ENCODE data around the gene F2RL2.

The F2RL2 gene, protein sequence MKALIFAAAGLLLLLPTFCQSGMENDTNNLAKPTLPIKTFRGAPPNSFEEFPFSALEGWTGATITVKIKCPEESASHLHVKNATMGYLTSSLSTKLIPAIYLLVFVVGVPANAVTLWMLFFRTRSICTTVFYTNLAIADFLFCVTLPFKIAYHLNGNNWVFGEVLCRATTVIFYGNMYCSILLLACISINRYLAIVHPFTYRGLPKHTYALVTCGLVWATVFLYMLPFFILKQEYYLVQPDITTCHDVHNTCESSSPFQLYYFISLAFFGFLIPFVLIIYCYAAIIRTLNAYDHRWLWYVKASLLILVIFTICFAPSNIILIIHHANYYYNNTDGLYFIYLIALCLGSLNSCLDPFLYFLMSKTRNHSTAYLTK

DNA sequence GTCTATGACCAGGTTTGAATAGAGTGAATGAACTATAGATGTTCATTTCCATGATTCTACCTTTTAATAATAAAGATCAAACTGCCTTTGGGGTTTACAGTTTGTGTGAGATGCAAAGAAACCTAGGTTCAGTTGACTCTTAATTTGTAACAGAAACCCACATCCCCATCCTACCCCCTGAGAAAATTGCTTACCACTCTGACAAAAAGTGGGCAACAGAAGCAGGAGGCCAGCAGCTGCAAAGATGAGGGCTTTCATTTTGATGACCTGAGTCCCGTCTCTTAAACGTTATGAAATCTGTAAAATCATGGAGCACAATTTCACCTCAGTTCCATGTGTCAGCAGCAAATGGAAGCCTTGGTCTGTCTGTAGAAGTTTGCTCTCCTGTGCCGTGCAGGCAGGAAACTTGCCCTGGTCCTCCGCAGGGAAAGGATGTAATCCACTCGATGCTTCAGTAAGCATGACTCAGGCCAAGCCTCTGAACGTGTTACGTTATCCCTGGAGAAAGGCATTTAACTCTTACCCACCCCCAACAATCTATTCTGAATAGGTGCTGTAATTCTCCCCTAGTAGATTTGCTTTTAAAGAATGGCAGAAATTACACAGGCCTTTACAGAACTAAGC, at the start of gene F2RL2:
Gene F2RL2 (minus strand): TSS at position 431 of the 624 bp plus-strand sequence. CDS start 173 bp downstream, at position 258.
- peak in 4 of 51 donors; percentile 7 to 34 (median 12) for DNase-seq

GRCh38 chr5:76672242-76672641, 49.0 kb upstream of the F2RL2 start:
- DNase-seq: no peak

- no peak for DNase-seq
Observed at GRCh38 chr5:76670508-76670907, 47.3 kb upstream of the F2RL2 start.

GRCh38 chr5:76669245-76669644, 46.0 kb upstream of the F2RL2 start:
- DNase-seq: no peak

GRCh38 chr5:76667495-76667894, 44.3 kb upstream of the F2RL2 start:
- DNase-seq: no peak

DNA sequence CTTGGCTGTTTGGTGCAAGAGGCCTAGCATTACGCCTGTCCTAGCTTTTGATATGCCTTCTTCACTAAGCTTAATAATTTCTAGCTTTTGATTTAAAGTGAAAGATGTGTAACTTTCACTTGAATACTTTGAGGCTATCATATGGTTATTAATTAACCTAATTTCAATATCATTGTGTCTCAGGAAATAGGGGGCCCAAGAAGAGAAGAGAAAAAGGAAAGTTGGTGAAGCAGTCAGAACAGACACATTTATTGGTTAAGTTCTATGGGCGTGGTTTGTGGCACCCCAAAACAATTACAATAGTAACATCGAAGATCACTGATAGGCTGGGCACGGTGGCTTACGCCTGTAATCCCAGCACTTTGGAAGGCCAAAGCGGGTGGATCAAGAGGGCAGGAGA, 40.9 kb upstream of the F2RL2 start:
- DNase-seq: no peak

- no peak for DNase-seq
Observed at GRCh38 chr5:76663573-76663972, 40.4 kb upstream of the F2RL2 start.

GRCh38 chr5:76662521-76662920, 39.3 kb upstream of the F2RL2 start:
- no peak for DNase-seq

DNA sequence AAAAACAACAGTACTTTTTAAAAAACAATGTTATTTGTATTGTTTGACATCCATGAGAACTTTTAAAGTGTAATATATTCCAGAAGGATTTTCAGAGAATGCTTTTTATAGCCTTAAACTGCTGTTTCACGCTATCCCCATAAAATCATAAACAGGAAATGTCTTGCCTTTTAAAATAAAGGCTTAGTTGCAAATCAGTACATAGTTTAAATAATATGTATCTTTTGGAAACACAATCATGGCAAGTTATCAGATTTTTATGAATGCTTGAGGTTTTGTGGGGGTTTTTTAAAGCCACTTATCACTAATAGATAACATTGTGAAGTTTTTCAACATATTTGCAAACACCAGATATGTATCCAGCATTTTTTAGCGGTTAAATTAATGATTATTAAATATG, 37.2 kb upstream of the F2RL2 start:
- no peak for DNase-seq

DNA sequence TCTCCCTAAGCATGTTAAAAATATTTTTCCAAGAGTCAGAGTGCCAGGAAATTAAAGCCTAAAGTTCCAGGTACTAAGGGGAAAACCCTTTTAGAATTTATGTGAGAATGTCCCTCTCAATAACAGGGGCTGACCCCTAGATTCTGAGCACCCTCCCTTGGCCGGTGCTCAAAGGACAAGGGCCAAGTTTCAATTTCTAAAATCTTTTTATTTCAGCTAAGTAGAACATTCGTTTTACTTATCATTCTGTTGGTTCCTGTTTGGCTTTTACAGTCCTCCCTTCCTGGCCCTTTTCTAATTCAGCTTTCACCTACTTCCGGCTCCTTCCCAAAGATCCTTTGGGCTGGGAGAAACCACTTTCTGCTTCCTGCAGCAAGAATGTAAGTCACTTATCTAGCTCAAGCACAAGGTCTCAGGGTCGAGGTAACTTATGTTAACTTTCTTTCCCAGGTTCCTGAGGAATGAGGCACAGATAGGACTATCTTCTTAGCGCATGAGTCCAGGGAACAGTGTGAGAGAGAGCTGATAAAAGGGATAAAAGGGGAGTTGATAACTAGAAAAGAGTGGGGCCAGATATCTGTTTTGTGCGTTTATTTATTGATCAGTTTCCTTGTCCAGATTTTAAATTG, 34.6 kb upstream of the F2RL2 start:
- no peak for DNase-seq

GRCh38 chr5:76657091-76657490, 33.9 kb upstream of the F2RL2 start:
- DNase-seq: no peak

GRCh38 chr5:76652809-76653414, 29.7 kb upstream of the F2RL2 start:
- DNase-seq: no peak

GRCh38 chr5:76649140-76649539, 25.9 kb upstream of the F2RL2 start:
- no peak for DNase-seq

GRCh38 chr5:76643371-76643770, 20.2 kb upstream of the F2RL2 start:
- no peak for DNase-seq

DNA sequence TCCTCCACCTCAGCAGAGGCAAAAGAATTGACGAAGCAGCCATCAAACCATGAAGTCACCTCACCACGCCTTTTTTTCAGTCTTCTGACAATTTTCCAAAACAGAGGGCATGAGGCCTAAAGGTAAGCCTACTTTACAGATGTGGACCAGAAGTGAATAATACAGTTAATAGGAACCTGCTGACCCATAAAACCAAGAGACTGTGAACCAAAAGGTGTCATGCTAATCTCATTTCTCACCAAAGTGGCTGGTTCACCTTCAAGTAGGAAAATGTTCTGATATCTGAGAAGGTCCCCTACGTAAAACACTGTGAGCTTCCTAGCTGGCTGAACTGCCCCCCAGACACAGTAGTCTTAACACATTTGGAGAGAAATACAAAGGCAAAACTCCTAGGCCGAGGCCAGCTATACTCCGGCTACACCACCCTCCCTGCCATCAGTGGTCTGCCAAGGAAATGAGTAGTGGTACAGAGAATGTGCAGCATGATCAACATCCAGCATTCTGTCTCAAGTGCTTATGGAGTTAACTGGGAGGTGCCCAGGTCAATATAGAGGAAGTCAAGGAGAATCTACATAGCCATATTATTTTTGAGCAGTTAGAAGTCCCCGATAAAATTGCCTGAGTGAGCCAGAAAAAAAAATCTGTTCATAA, 19.3 kb upstream of the F2RL2 start:
- DNase-seq: no peak

DNA sequence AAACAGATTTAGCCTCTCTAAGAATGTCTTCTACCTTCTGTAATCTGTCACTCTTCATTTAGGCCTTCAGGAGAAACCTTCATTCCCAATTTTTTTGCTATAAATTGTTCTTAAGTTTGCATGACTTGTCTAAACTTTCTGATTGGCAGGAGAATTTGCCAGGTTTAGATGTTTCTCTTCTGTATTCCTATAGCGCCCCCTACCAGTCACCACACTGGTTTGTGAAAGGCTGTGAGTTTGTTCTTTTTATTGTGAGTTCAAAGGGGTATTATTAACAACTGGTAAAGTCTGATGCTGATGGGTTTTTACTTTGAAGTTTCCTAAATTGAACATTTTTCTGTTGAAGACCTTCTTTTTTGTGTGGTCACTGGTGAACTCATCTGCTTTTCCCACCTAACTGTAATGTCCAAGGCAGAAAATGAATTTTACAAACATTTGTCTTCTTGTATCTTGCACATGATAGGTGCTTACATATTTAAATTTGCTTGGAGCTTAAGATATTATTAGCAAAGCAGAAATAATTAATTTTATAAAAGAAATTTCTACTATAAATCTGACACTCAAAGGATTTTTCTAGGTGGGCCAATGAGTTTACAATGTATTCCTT, 18.4 kb upstream of the F2RL2 start:
- DNase-seq: peak in 18 of 51 donors; percentile 2 to 59 (median 9)

DNA sequence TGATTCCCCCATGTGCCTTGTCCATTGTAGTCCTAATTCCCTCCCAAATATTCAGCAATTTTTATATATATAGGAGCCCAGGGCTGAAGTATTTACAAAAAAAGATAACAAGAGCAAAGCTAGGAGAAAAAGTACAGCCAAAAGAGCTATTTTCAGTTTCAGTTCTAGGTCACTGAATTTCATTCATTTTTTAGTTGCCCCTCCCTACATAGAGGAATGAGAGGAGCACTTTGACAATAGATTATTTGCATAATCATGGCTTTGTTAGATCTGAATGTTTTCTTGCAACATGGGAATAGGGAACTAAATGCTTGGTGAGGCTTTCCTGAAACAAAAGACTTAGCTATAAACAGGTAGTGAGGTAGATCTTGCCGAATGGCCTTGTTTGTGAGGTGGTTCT, 15.3 kb upstream of the F2RL2 start:
- no peak for DNase-seq

DNA sequence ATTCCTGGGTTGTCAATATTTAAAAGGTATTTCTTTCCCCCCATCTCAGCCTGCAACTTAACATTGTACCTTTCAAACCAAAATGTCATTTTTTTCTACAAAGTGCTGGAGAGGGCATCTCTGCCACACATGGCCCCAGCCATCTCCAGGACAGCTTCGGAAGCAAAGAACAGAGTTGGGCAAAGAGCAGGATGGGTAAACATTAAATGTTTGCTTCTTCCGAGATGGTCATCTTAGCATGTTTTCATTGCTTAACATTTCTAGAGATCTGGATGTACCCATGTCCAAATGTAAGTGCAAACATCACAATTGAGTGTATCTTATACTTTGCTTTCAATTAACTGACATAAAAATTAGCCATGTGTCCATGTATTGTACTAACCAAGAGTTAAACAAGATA, 14.3 kb upstream of the F2RL2 start:
- DNase-seq: no peak

- DNase-seq: no peak
Observed at GRCh38 chr5:76634661-76635060, 11.5 kb upstream of the F2RL2 start.

DNA sequence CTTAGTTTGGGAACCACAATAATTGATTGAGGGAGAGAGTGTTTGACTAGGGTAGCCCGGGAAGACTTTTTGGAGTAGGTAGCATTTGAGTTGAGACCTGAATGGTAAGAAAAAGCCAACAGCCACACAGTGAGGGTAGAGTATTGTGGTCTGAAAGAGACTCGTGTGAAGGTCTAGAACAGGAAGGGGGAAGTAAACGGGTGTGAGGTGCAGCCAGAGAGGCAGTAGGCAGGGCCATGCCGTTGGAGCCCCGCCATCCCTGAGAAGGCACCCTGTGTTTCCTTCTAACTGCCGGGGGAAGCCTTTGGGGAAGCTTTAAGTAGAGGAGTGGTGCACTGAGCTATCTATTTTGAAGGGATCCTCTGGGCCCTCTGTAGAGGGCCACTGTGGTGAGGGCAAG, 3.5 kb upstream of the F2RL2 start:
- no peak for DNase-seq

DNA sequence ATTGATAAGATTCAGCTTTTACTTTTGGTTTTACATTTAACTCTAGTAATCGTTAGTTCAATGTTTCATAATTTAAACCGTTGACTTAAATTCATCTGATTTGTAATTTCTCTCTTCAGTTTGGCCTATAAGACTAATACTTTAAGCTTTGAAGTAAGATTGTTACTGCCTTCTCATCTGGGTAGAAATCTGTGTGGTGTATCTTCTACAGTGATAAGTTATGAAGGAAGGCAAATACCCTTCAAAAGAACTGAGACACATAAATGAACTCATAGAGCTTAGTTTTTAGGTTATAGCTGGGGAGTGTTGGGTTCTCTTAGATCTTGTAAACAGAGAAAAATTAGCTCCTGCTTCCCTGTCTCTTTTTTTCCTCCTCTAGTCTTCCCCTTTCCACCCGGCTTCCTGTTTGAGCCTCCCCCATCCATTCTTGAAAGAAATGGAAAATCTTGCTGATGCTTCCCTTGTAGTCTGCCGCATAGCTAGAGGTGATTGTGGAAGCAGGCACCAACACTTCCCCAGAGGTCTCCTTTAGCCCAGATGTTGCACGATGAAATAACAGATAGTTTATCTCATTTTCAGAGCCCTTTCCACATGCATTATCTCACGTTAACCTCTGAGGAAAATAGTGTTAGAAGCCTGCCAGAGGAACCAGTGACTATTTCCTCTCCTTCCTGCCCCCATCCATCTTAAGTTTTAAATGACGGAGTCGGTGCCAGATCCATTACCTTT, 2.0 kb upstream of the F2RL2 start:
- DNase-seq: no peak

Measured in hypothalamus (tissue), 51 donors.